HG03095 (cell line): ENCODE data around the gene GPC3.

Experiments
- ATAC-seq: cut with Tn5 transposase; IDR thresholded peaks from one replicate; pipeline ENCODE4 v1.9.1; 2021; ENCODE audit warnings: moderate library complexity; ENCODE audit not compliant: unreplicated experiment

The GPC3 gene

GRCh38 chrX:133579631-133580030 lies 405.8 kb downstream of the GPC3 start:
- no peak for ATAC-seq

- ATAC-seq = no peak
Observed at GRCh38 chrX:133576876-133577275, 408.5 kb downstream of the GPC3 start.

- no peak for ATAC-seq
Observed at GRCh38 chrX:133575501-133576136, 409.8 kb downstream of the GPC3 start.

GRCh38 chrX:133574716-133575115 lies 410.7 kb downstream of the GPC3 start:
- no peak for ATAC-seq

GRCh38 chrX:133570549-133570948 lies 414.8 kb downstream of the GPC3 start:
- ATAC-seq = no peak

- no peak for ATAC-seq
Observed at GRCh38 chrX:133569217-133569616, 416.2 kb downstream of the GPC3 start.

GRCh38 chrX:133568109-133568508 lies 417.3 kb downstream of the GPC3 start:
- no peak for ATAC-seq

- no peak for ATAC-seq
Observed at GRCh38 chrX:133566876-133567275, 418.5 kb downstream of the GPC3 start.

GRCh38 chrX:133563705-133564104 lies 421.7 kb downstream of the GPC3 start:
- no peak for ATAC-seq

GRCh38 chrX:133561251-133561650 lies 424.1 kb downstream of the GPC3 start:
- ATAC-seq = no peak

- no peak for ATAC-seq
Observed at GRCh38 chrX:133559909-133560308, 425.5 kb downstream of the GPC3 start.

- ATAC-seq = no peak
Observed at GRCh38 chrX:133555782-133556458, 429.5 kb downstream of the GPC3 start.

- ATAC-seq = no peak
Observed at GRCh38 chrX:133550665-133551485, 434.5 kb downstream of the GPC3 start.

- ATAC-seq = no peak
Observed at GRCh38 chrX:133549295-133549933, 436.0 kb downstream of the GPC3 start.

GRCh38 chrX:133546441-133546840 lies 439.0 kb downstream of the GPC3 start:
- no peak for ATAC-seq

GRCh38 chrX:133544778-133545177 lies 440.6 kb downstream of the GPC3 start:
- no peak for ATAC-seq

GRCh38 chrX:133544115-133544514 lies 441.3 kb downstream of the GPC3 start:
- no peak for ATAC-seq

GRCh38 chrX:133543654-133544053 lies 441.7 kb downstream of the GPC3 start:
- no peak for ATAC-seq

- ATAC-seq = no peak
Observed at GRCh38 chrX:133542476-133542875, 442.9 kb downstream of the GPC3 start.

GRCh38 chrX:133541021-133541420 lies 444.4 kb downstream of the GPC3 start:
- ATAC-seq = no peak

GRCh38 chrX:133538148-133538547 lies 447.2 kb downstream of the GPC3 start:
- no peak for ATAC-seq
